Activated CD8-positive, alpha-beta memory T cell treated with anti-CD3 and anti-CD28 coated beads, Interleukin-2, amount 50 U/mL, for 24 hours (primary cell): ENCODE results near the gene METTL2A.
"Not testable (repeated sequence)": the region's sequence is repeated elsewhere in the genome, so short reads cannot be mapped to it uniquely, and the experiment has no call there.

Source experiments
- DNase-seq: peaks from one replicate; pipeline ENCODE4 v3.0.0-alpha.2; 2020; ENCODE audit errors: extremely low read depth

METTL2A gene

DNA sequence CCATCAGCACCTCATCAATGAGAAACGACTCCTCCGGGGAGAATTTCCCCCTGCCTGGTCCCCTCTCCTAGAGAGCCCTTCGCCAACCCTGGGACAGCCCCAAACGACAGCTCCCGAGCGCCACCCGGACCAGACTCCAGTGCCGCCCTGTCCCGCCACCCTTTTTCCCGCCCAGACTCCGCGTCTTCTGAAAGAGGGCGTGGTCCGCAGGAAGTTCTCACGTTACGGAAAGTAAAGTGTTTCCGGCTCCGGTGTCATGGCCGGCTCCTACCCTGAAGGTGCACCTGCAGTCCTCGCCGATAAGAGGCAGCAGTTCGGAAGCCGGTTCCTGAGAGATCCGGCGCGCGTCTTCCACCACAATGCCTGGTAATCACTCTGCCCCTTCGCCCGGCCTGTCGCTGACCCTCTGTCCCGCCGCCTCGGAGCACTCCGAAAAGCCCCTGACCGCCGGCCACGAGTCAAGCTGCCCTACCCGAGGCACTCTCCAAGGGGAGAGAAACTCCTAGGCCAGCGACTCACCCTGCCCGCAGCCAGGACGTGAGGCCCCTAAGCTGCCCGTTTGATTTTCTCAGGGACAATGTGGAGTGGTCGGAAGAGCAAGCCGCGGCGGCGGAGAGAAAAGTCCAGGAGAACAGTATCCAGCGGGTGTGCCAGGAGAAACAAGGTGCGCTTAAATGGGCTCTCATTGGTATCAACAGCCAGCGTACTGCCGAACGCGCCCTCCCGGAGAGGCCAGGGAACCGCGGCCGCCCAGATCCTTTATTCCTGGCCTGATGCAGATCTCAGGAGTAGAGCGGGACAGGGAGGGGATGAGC, at the start of gene METTL2A:
TSS of gene METTL2A (plus strand) at position 251 of the 815 bp plus-strand sequence. CDS start at position 257, 6 bp downstream.
- peak; percentile 79 for DNase-seq

DNA sequence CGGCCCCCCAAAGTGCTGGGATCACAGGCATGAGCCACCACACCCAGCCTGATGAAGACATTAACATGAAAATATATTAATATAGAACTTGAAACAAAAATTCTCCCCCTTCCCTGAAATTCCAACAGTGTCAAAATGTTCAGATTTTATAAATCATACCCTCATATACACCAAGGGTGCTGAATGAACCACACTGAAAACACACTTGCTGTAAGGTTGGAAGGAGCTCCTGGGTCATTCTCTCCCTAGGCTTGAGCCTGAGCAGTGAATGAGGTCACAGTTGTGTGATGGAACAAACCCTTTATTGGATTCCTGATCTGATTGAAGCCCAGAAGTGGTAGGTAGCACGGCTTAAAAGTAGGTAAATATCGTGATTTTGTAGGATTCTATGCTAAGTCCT, 43.4 kb upstream of the METTL2A start, which contains the start of gene EFCAB3:
TSS of gene EFCAB3 (plus strand) at position 301 of the 400 bp plus-strand sequence. CDS start 2,427 bp downstream, outside the sequence.
- DNase-seq: no peak

GRCh38 chr17:62381561-62381960, 42.1 kb upstream of the METTL2A start:
- DNase-seq: no peak

- DNase-seq: no peak
These were observed 34.8 kb upstream of the METTL2A start for GRCh38 chr17:62388856-62389255.

GRCh38 chr17:62392908-62393307, 30.8 kb upstream of the METTL2A start:
- no peak for DNase-seq

DNA sequence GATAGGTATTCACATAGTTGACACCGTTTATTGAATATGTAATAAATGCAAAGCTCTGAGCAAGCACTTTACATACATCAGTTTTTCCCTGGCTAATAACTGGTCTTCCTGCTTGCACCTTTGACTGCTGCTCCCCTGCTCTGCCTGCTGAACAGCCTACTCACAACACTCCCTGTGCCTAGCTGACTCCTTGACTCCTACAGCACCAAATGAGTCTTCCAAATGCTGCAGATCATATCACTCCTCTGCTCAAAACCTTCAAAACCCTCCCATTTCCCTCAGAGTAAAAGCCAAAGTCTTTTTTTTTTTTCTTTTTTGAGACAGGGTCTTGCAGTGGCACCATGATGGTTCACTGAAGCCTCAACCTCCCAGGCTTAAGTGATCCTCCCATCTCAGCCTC, 24.8 kb upstream of the METTL2A start:
- DNase-seq: no peak

GRCh38 chr17:62405451-62405850, 18.2 kb upstream of the METTL2A start:
- no peak for DNase-seq

DNA sequence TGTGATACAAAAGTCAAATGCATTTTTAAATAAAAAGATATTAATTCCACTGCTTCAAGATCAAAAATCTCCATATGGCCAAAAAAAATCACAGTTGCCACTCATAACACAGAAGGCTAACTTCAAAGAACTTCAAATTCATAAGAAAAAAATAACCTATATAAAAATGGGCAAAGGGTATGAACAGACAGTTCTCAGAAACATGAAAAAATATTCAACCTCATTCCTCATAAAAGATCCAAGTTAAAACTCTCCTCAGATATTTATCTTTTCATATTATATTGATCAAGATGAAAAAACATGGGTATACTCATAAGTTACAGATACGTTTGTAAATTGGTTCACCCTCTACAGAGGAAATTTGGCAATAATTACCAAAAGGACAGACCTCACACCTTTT, 10.6 kb upstream of the METTL2A start:
- not testable (repeated sequence) for DNase-seq

DNA sequence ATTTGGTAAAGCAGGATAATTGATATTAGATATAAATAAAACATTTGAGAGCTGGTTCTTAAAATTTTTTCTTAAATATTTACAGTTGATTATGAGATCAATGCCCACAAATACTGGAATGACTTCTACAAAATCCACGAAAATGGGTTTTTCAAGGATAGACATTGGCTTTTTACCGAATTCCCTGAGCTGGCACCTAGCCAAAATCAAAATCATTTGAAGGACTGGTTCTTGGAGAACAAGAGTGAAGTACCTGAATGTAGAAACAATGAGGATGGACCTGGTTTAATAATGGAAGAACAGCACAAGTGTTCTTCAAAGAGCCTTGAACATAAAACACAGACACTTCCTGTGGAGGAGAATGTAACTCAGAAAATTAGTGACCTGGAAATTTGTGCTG, 2.5 kb downstream of the METTL2A start:
- DNase-seq: not testable (repeated sequence)

DNA sequence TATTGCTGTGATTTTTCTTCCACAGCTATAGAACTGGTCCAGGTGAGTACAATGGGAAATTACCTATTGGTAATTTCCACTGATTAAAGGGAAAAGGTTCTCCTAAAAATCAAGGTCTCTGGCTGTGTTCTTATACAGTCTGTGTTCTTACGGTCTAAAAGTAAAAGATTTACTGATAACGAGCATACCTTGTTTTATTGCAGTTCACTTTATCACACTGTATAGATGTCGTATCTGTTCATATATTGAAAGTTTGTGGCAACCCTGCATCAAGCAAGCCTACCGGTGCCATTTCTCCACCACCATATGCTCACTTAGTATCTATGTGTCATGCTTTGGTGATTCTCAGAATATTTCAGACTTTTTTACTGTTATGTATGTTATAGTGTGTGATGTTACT, 11.6 kb downstream of the METTL2A start:
- not testable (repeated sequence) for DNase-seq

- not testable (repeated sequence) for DNase-seq
These were observed 17.5 kb downstream of the METTL2A start for GRCh38 chr17:62441181-62441580.

GRCh38 chr17:62444063-62444462, 20.4 kb downstream of the METTL2A start:
- no peak for DNase-seq

GRCh38 chr17:62445791-62446190, 22.1 kb downstream of the METTL2A start:
- not testable (repeated sequence) for DNase-seq

DNA sequence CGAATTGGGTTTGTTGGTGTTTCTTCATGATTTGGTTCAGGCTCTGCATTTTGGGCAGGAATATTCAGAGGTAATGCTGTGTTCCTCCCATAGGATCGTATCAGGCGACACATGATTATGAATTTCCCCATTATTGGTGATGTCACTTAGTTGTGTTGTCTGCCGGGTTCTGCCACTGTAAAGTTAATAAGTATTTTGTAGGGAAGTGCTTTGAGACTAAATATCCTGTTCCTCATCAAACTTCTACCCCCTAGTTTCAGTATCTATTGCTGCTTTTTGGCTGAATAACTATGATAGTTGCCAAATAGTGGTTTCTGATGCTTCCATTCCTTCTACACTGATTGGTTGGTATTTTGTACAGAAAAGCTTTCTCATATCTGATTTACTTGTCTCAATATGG, 28.5 kb downstream of the METTL2A start:
- DNase-seq: not testable (repeated sequence)

DNA sequence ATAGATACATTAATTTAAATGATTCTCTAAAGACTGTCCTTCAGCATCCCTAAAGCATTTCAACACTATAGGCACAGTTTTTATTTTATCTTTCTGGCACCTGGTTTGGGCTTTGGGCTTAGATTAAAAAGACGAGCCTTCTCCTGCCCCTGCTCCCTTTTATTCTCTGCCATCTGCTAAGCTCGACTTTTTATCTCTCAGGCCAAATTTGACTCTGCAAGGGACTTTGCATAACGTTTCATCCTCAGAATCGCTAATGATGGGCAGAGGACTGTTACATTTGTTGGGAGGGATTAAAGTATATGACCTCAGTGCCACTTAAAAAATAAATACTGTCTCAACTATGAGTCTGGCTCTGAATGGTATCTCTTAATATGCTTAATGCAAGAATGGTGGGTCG, 29.3 kb downstream of the METTL2A start:
- DNase-seq: not testable (repeated sequence)

GRCh38 chr17:62453656-62454055, 30.0 kb downstream of the METTL2A start:
- not testable (repeated sequence) for DNase-seq

DNA sequence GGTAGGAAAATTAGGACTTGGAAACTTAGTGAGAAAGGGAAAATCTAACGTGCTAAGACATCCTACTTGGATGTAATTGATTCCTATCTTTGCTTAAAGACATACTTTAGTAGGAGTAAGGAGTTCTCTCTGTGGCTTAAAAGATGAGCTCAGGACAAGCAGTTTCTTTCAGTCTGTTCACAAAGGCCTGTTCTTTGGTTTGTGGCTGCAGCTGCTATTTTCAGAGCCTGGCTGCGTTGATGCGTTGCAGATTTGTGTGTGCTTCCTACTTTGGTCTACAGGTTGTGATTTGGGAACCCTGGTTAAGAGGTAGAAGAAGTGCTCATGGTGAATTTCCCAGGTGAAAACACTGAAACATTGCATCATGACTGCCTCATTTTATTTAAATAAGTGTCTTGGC, 30.4 kb downstream of the METTL2A start:
- DNase-seq: not testable (repeated sequence)

GRCh38 chr17:62456016-62456415, 32.3 kb downstream of the METTL2A start:
- DNase-seq: no peak

GRCh38 chr17:62458483-62458882, 34.8 kb downstream of the METTL2A start:
- not testable (repeated sequence) for DNase-seq

DNA sequence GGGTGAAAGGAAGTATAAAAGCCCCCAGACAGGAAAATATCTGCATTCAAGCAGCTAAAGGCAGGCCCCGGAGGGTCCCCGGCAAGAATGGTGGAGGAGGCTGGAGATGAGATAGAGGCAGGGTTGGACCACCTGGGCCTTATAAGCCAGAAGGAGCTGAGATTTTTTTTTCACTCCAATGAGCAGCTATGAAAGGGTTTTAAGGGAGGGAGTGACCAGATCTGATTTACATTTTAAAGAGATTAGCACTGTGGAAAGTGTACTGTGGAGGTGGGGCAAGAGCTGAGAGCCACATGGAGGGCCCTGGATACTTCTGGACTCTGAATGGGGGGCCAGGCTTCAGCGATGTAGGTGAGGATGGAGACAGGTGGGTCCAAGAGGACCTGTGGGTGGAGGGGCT, 40.7 kb downstream of the METTL2A start:
- not testable (repeated sequence) for DNase-seq

DNA sequence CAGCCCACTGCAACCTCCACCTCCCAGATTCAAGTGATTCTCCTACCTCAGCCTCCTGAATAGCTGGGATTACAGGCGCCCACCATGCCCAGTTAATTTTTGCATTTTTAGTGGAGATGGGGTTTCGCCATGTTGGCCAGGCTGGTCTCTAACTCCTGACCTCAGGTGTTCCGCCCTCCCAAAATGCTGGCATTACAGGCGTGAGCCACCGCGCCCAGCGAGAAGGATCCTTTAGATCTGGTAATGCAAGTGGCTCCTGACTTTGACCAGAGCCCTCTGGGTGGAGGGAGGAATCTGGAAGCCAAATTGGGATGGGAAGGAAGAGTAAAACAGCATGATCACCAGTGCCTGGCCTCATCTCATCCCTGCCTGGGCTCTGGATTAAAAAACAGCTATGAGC, 41.6 kb downstream of the METTL2A start:
- DNase-seq: not testable (repeated sequence)

GRCh38 chr17:62470666-62471379, 47.1 kb downstream of the METTL2A start:
- DNase-seq: peak; percentile 20

DNA sequence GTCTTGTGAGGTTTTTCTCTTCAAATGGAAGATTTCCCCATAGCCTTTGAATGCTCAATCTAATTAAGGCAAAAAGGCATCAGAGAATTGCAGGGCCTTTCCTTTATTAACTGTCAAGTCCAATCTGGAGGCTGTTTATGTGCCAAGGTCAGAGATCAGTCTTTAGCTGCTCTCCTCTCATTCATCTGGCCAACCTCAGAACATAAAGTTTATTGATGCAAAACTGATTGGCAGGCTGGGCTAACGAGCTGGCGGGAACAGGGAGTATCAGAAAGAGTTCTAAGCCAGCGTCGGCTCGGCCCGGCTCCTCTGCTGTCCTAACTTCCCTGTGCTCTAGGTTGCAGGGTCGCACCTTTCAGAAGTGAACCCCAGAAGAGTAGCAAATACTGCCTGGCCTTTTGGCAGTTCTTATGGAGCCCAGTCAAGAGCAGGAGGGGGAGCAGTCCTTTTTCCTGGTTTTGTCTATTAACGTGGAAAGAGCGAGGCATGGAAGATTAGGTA, 47.7 kb downstream of the METTL2A start:
- not testable (repeated sequence) for DNase-seq
